Measurements from ENCODE around the gene KASH5.

Gene KASH5

GRCh38 chr19:49387936-49388372 is at the start of gene KASH5:
Gene KASH5 (plus strand): TSS chr19:49388249. CDS start chr19:49390884, 2,635 bp downstream.
- H3K27me3 ChIP-seq (ENCODE audit: insufficient read depth, low read length): no peaks in the 10 kb centered on the region

GRCh38 chr19:49338691-49339300 is 49.3 kb upstream of the KASH5 start:
- Histone ChIP-seq H3K4me1 (ENCODE audit: insufficient read depth, low read length) (no peaks in the 10 kb centered on the region), H3K27me3 (ENCODE audit: insufficient read depth, low read length) (no peaks in the 10 kb centered on the region), H2AFZ (ENCODE audit: low read depth, low read length) (no peak overlapping the region), H3K9me3 (ENCODE audit: low read length) (no peaks in the 10 kb centered on the region), H3K4me3 (ENCODE audit: low read length) (no peak overlapping the region), H3K36me3 (ENCODE audit: insufficient read depth, low read length) (peaks cover 63% of the 10 kb centered on the region)

More at GRCh38 chr19:49387936-49388372, at the start of gene KASH5:
- Histone ChIP-seq H3K36me3 (ENCODE audit: insufficient read depth, low read length) (no peaks in the 10 kb centered on the region), H3K4me3 (ENCODE audit: low read length) (no peak within 1 kb of the TSS), H3K9me3 (ENCODE audit: low read length) (no peaks in the 10 kb centered on the region), H2AFZ (ENCODE audit: low read depth, low read length) (no peak within 1 kb of the TSS), H3K4me1 (ENCODE audit: insufficient read depth, low read length) (no peaks in the 10 kb centered on the region)

- Histone ChIP-seq H3K4me1 (ENCODE audit: insufficient read depth, low read length) (no peaks in the 10 kb centered on the region), H3K27me3 (ENCODE audit: insufficient read depth, low read length) (no peaks in the 10 kb centered on the region), H2AFZ (ENCODE audit: low read depth, low read length) (no peak overlapping the region), H3K4me3 (ENCODE audit: low read length) (no peak overlapping the region), H3K9me3 (ENCODE audit: low read length) (no peaks in the 10 kb centered on the region), H3K36me3 (ENCODE audit: insufficient read depth, low read length) (peaks cover 67% of the 10 kb centered on the region)
Measured at GRCh38 chr19:49339301-49340068, 48.6 kb upstream of the KASH5 start.

- Histone ChIP-seq H3K9me3 (ENCODE audit: low read length) (no peaks in the 10 kb centered on the region), H3K36me3 (ENCODE audit: insufficient read depth, low read length) (peaks cover 74% of the 10 kb centered on the region), H3K4me3 (ENCODE audit: low read length) (no peak overlapping the region), H3K27me3 (ENCODE audit: insufficient read depth, low read length) (no peaks in the 10 kb centered on the region), H2AFZ (ENCODE audit: low read depth, low read length) (no peak overlapping the region), H3K4me1 (ENCODE audit: insufficient read depth, low read length) (peaks cover 6% of the 10 kb centered on the region)
Measured at GRCh38 chr19:49340069-49340864, 47.8 kb upstream of the KASH5 start.

GRCh38 chr19:49340865-49341718 is 47.0 kb upstream of the KASH5 start:
- Histone ChIP-seq H3K36me3 (ENCODE audit: insufficient read depth, low read length) (peaks cover 73% of the 10 kb centered on the region), H3K4me3 (ENCODE audit: low read length) (no peak overlapping the region), H3K4me1 (ENCODE audit: insufficient read depth, low read length) (peaks cover 6% of the 10 kb centered on the region), H2AFZ (ENCODE audit: low read depth, low read length) (no peak overlapping the region), H3K27me3 (ENCODE audit: insufficient read depth, low read length) (no peaks in the 10 kb centered on the region), H3K9me3 (ENCODE audit: low read length) (no peaks in the 10 kb centered on the region)

- H3K9me3 ChIP-seq (ENCODE audit: low read length): no peaks in the 10 kb centered on the region
- no peak overlapping the region for H3K4me3 ChIP-seq (ENCODE audit: low read length)
- peaks cover 77% of the 10 kb centered on the region for H3K36me3 ChIP-seq (ENCODE audit: insufficient read depth, low read length)
- H3K27me3 ChIP-seq (ENCODE audit: insufficient read depth, low read length): no peaks in the 10 kb centered on the region
- no peak overlapping the region for H2AFZ ChIP-seq (ENCODE audit: low read depth, low read length)
- peaks cover 6% of the 10 kb centered on the region for H3K4me1 ChIP-seq (ENCODE audit: insufficient read depth, low read length)
Measured at GRCh38 chr19:49342291-49342721, 45.7 kb upstream of the KASH5 start.

GRCh38 chr19:49343123-49343522 is 44.9 kb upstream of the KASH5 start:
- peaks cover 6% of the 10 kb centered on the region for H3K4me1 ChIP-seq (ENCODE audit: insufficient read depth, low read length)
- no peak overlapping the region for H2AFZ ChIP-seq (ENCODE audit: low read depth, low read length)
- H3K36me3 ChIP-seq (ENCODE audit: insufficient read depth, low read length): peaks cover 79% of the 10 kb centered on the region
- no peaks in the 10 kb centered on the region for H3K27me3 ChIP-seq (ENCODE audit: insufficient read depth, low read length)
- no peaks in the 10 kb centered on the region for H3K9me3 ChIP-seq (ENCODE audit: low read length)
- no peak overlapping the region for H3K4me3 ChIP-seq (ENCODE audit: low read length)

GRCh38 chr19:49344505-49345423 is 43.3 kb upstream of the KASH5 start:
- no peaks in the 10 kb centered on the region for H3K9me3 ChIP-seq (ENCODE audit: low read length)
- H3K4me3 ChIP-seq (ENCODE audit: low read length): no peak overlapping the region
- H3K27me3 ChIP-seq (ENCODE audit: insufficient read depth, low read length): no peaks in the 10 kb centered on the region
- H2AFZ ChIP-seq (ENCODE audit: low read depth, low read length): no peak overlapping the region
- peaks cover 6% of the 10 kb centered on the region for H3K4me1 ChIP-seq (ENCODE audit: insufficient read depth, low read length)
- H3K36me3 ChIP-seq (ENCODE audit: insufficient read depth, low read length): peaks cover 87% of the 10 kb centered on the region

- Histone ChIP-seq H3K4me3 (ENCODE audit: low read length) (no peak overlapping the region), H3K4me1 (ENCODE audit: insufficient read depth, low read length) (peaks cover 6% of the 10 kb centered on the region), H3K27me3 (ENCODE audit: insufficient read depth, low read length) (no peaks in the 10 kb centered on the region), H2AFZ (ENCODE audit: low read depth, low read length) (no peak overlapping the region), H3K36me3 (ENCODE audit: insufficient read depth, low read length) (peaks cover 85% of the 10 kb centered on the region), H3K9me3 (ENCODE audit: low read length) (no peaks in the 10 kb centered on the region)
Measured at GRCh38 chr19:49347191-49347590, 40.9 kb upstream of the KASH5 start.

GRCh38 chr19:49347835-49348234 is 40.2 kb upstream of the KASH5 start:
- no peak overlapping the region for H3K4me3 ChIP-seq (ENCODE audit: low read length)
- no peaks in the 10 kb centered on the region for H3K27me3 ChIP-seq (ENCODE audit: insufficient read depth, low read length)
- H3K4me1 ChIP-seq (ENCODE audit: insufficient read depth, low read length): peaks cover 6% of the 10 kb centered on the region
- H2AFZ ChIP-seq (ENCODE audit: low read depth, low read length): no peak overlapping the region
- peaks cover 81% of the 10 kb centered on the region for H3K36me3 ChIP-seq (ENCODE audit: insufficient read depth, low read length)
- no peaks in the 10 kb centered on the region for H3K9me3 ChIP-seq (ENCODE audit: low read length)

- H3K36me3 ChIP-seq (ENCODE audit: insufficient read depth, low read length): peaks cover 81% of the 10 kb centered on the region
- no peaks in the 10 kb centered on the region for H3K27me3 ChIP-seq (ENCODE audit: insufficient read depth, low read length)
- H3K9me3 ChIP-seq (ENCODE audit: low read length): no peaks in the 10 kb centered on the region
- H2AFZ ChIP-seq (ENCODE audit: low read depth, low read length): no peak overlapping the region
- H3K4me3 ChIP-seq (ENCODE audit: low read length): no peak overlapping the region
- H3K4me1 ChIP-seq (ENCODE audit: insufficient read depth, low read length): peaks cover 6% of the 10 kb centered on the region
Measured at GRCh38 chr19:49348305-49349189, 39.5 kb upstream of the KASH5 start.

All from neuron (in vitro differentiated cells).